ENCODE measurements around the gene RGSL1.

RGSL1 gene

DNA sequence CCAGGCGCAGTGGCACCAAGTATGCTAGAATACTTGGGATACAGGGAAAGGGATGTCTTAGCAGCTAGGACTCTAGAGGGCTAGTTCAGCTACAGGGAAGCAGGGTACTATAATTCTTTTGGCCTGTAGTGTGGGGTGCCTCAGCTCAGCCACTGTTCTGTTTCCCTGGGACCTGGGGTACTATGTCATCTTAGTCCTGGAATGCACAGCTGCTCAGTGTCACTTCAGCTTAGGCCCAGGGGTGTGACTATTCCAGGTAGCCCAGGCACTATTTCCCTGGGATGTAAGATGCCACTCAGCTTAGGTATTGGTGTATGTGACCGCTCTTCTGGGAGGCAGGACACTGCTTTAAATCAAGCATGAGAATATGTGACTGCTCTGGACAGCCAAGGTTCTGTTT lies 34.1 kb downstream of the RGSL1 start:
- no peak overlapping the region for H3K27ac ChIP-seq (ENCODE audit: insufficient read depth, low read depth, low read length, poor library complexity, severe bottlenecking)
- H3K9me3 ChIP-seq (ENCODE audit: control insufficient read depth, low read length) = no peaks in the 10 kb centered on the region
- H3K36me3 ChIP-seq (ENCODE audit: control insufficient read depth, insufficient read depth, low read length) = no peaks in the 10 kb centered on the region
- no peaks in the 10 kb centered on the region for H3K27me3 ChIP-seq (ENCODE audit: control insufficient read depth, insufficient read depth, low read length, poor library complexity, severe bottlenecking)
- no peaks in the 10 kb centered on the region for H3K4me1 ChIP-seq (ENCODE audit: control insufficient read depth, insufficient read depth, low read length)
- 92 to 94% methylated on average over 2 of the region's 2 CpGs for WGBS, 2 experiments
- H3K4me3 ChIP-seq (ENCODE audit: insufficient read depth, low read depth, low read length) = no peak overlapping the region

DNA sequence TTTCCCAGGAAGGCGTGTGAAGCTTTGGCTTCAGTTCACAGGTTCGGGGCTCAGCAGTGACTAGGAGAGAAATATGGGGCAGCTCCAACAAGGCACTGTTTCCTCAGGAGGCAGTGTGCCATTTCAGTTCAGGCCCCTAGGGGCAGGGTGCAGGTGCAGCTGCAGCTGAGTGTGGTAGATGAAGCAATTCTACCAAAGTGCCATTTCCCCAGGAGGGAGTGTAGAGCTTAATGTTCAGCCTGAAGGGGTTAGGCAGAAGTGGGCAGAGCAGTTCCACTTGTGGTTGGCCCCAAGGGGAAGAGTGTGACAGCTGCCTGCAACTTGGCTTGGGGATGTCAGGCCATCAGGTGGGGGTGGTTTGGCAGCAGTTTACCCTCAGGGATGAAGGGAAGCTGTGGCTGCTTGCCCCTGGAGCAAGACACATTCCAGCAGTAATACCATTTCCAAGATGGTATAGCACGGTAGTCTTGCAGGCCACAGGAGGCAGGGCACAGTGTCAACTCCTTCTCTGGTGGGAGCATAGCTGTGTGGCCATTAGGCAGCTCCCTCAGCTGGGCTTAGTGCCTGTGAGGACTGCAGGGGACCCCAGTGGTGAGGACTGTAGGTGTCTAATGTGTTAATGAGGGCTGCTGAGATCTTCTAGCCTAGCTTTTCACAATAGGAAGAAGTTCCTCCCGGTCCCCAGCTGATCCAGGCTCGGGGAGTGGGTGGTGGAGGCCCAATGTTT lies 34.7 kb downstream of the RGSL1 start:
- WGBS, 2 experiments = 78 to 87% methylated on average over 5 of the region's 5 CpGs
- H3K27me3 ChIP-seq (ENCODE audit: control insufficient read depth, insufficient read depth, low read length, poor library complexity, severe bottlenecking) = no peaks in the 10 kb centered on the region
- no peak overlapping the region for H3K4me3 ChIP-seq (ENCODE audit: insufficient read depth, low read depth, low read length)
- H3K9me3 ChIP-seq (ENCODE audit: control insufficient read depth, low read length) = no peaks in the 10 kb centered on the region
- H3K36me3 ChIP-seq (ENCODE audit: control insufficient read depth, insufficient read depth, low read length) = no peaks in the 10 kb centered on the region
- no peak overlapping the region for H3K27ac ChIP-seq (ENCODE audit: insufficient read depth, low read depth, low read length, poor library complexity, severe bottlenecking)
- H3K4me1 ChIP-seq (ENCODE audit: control insufficient read depth, insufficient read depth, low read length) = no peaks in the 10 kb centered on the region

DNA sequence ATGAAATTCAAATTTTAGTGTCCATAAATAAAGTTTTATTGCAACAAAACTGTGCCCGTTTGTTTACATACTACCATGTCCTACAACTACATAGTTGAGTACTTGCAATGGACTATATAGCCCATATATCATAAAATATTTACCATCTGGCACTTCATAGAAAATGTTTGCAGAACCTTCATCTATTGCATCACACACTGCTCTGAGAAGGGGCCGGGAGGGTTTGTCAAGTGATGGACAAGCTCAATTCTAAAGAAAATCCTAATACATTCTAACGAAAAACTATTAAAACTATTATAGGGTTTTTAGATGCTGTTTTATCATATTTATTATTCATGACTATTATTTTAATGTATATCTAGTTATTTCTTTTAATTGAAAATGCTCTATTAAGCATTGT lies 35.9 kb downstream of the RGSL1 start:
- Histone ChIP-seq H3K27ac (ENCODE audit: insufficient read depth, low read depth, low read length, poor library complexity, severe bottlenecking) (no peak overlapping the region), H3K4me3 (ENCODE audit: insufficient read depth, low read depth, low read length) (no peak overlapping the region), H3K9me3 (ENCODE audit: control insufficient read depth, low read length) (no peaks in the 10 kb centered on the region), H3K4me1 (ENCODE audit: control insufficient read depth, insufficient read depth, low read length) (no peaks in the 10 kb centered on the region), H3K36me3 (ENCODE audit: control insufficient read depth, insufficient read depth, low read length) (no peaks in the 10 kb centered on the region), H3K27me3 (ENCODE audit: control insufficient read depth, insufficient read depth, low read length, poor library complexity, severe bottlenecking) (no peaks in the 10 kb centered on the region)
- WGBS, 2 experiments = 83 to 95% methylated on average over 1 to 2 of the region's 3 CpGs

DNA sequence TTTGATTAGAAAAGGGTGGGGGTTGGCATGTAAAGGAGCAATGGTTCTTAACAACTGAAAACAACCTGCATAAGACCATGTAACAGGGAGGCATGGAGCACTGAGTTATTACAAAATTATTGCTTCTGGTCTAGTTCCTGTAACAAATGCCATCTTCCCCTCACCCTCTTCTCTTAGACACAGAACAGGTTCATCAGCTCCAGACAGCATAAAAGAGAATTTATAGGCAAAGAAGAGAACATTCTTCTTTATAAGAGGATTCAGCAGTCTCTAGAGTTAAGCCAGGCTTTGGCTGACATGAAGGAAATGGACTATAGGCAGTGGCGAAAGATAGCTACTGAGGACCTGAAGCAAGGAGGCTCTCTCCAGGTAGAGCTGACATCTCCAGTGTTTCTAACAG lies 38.9 kb downstream of the RGSL1 start:
- no peak overlapping the region for H3K27ac ChIP-seq (ENCODE audit: insufficient read depth, low read depth, low read length, poor library complexity, severe bottlenecking)
- H3K27me3 ChIP-seq (ENCODE audit: control insufficient read depth, insufficient read depth, low read length, poor library complexity, severe bottlenecking) = no peaks in the 10 kb centered on the region
- no peaks in the 10 kb centered on the region for H3K9me3 ChIP-seq (ENCODE audit: control insufficient read depth, low read length)
- 88 to 96% methylated on average over 1 of the region's 1 CpG for WGBS, 2 experiments
- H3K4me3 ChIP-seq (ENCODE audit: insufficient read depth, low read depth, low read length) = no peak overlapping the region
- H3K4me1 ChIP-seq (ENCODE audit: control insufficient read depth, insufficient read depth, low read length) = no peaks in the 10 kb centered on the region
- H3K36me3 ChIP-seq (ENCODE audit: control insufficient read depth, insufficient read depth, low read length) = no peaks in the 10 kb centered on the region

DNA sequence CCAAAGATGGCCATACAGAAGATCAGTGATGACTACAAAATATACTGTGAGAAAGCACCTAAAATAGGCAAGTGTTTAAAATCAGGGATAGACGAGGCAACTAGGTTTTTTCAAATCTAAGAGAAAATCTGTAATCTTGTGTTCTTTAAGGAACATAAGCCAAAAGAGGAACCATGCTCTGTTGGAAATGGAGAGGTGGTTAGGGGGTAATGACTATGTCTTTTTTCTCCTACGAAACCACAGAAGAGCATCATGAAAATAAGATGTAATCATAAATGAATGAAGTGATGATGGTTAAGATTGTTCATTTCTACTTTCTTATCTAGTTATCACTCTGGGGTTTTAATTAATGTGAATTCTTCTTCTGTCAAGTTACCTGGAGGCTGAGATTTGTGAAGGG lies 43.1 kb downstream of the RGSL1 start:
- no peaks in the 10 kb centered on the region for H3K36me3 ChIP-seq (ENCODE audit: control insufficient read depth, insufficient read depth, low read length)
- no peaks in the 10 kb centered on the region for H3K4me1 ChIP-seq (ENCODE audit: control insufficient read depth, insufficient read depth, low read length)
- H3K27me3 ChIP-seq (ENCODE audit: control insufficient read depth, insufficient read depth, low read length, poor library complexity, severe bottlenecking) = no peaks in the 10 kb centered on the region
- no peak overlapping the region for H3K27ac ChIP-seq (ENCODE audit: insufficient read depth, low read depth, low read length, poor library complexity, severe bottlenecking)
- WGBS, 2 experiments = 94% methylated on average over 2 of the region's 2 CpGs
- H3K4me3 ChIP-seq (ENCODE audit: insufficient read depth, low read depth, low read length) = no peak overlapping the region
- H3K9me3 ChIP-seq (ENCODE audit: control insufficient read depth, low read length) = no peaks in the 10 kb centered on the region

DNA sequence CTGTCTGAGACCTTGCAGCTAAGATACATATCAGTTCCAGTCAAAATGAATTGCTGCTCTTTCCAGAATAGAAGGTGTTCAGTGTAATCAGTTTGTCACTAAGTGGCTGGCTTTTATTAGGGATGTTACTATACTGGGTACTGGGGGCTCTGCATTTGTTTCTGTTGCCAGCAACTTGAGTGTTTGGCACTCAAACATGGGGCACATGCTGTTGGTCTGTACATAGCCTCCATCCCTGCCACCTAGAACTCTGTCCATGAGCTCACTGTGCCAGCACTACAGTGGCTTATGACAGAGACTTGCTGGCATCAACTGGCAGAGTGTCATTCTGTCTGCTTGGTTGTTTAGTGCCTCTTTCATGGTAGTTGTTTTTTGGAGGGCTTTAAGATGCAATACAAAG lies 45.1 kb downstream of the RGSL1 start:
- Histone ChIP-seq H3K4me1 (ENCODE audit: control insufficient read depth, insufficient read depth, low read length) (no peaks in the 10 kb centered on the region), H3K27me3 (ENCODE audit: control insufficient read depth, insufficient read depth, low read length, poor library complexity, severe bottlenecking) (no peaks in the 10 kb centered on the region), H3K27ac (ENCODE audit: insufficient read depth, low read depth, low read length, poor library complexity, severe bottlenecking) (no peak overlapping the region), H3K36me3 (ENCODE audit: control insufficient read depth, insufficient read depth, low read length) (no peaks in the 10 kb centered on the region), H3K4me3 (ENCODE audit: insufficient read depth, low read depth, low read length) (no peak overlapping the region), H3K9me3 (ENCODE audit: control insufficient read depth, low read length) (no peaks in the 10 kb centered on the region)

DNA sequence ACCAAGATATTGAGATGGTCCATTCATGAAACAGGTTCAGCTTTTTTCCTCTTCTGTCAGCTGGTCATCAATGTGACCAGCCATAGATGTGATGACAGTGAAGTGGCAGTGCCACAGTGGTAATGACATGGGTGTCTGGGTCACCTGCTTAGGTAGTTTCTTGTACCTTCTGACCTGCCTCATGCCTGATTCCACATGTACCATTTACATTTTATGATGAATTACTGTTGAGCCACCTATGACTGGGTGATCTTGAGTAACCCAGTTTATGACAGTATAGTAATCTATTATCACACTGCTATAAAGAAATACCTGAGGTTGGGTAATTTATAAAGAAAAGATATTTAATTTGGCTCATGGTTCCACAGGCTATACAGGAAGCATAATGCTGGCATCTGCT lies 45.7 kb downstream of the RGSL1 start:
- no peaks in the 10 kb centered on the region for H3K36me3 ChIP-seq (ENCODE audit: control insufficient read depth, insufficient read depth, low read length)
- no peaks in the 10 kb centered on the region for H3K9me3 ChIP-seq (ENCODE audit: control insufficient read depth, low read length)
- no peaks in the 10 kb centered on the region for H3K4me1 ChIP-seq (ENCODE audit: control insufficient read depth, insufficient read depth, low read length)
- no peaks in the 10 kb centered on the region for H3K27me3 ChIP-seq (ENCODE audit: control insufficient read depth, insufficient read depth, low read length, poor library complexity, severe bottlenecking)
- H3K27ac ChIP-seq (ENCODE audit: insufficient read depth, low read depth, low read length, poor library complexity, severe bottlenecking) = no peak overlapping the region
- H3K4me3 ChIP-seq (ENCODE audit: insufficient read depth, low read depth, low read length) = no peak overlapping the region

DNA sequence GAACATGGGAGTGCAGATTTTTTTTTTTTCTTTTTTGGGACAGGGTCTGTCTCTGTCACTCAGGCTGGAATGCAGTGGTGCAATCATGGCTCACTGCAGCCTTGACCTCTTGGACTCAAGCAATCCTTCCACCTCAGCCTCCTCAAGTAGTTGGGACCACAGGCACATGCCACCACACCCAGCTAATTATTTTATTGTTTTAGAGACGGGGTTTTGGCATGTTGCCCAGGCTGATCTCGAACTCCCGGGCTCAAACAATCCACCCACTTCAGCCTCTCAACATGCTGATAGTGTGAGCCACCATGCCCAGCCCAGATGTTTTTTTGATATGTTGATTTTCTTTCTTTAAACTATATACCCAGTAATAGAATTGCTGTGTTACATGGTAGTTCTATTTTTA lies 57.7 kb downstream of the RGSL1 start:
- Histone ChIP-seq H3K4me3 (ENCODE audit: insufficient read depth, low read depth, low read length) (no peak overlapping the region), H3K27ac (ENCODE audit: insufficient read depth, low read depth, low read length, poor library complexity, severe bottlenecking) (no peak overlapping the region), H3K4me1 (ENCODE audit: control insufficient read depth, insufficient read depth, low read length) (no peaks in the 10 kb centered on the region), H3K27me3 (ENCODE audit: control insufficient read depth, insufficient read depth, low read length, poor library complexity, severe bottlenecking) (no peaks in the 10 kb centered on the region), H3K36me3 (ENCODE audit: control insufficient read depth, insufficient read depth, low read length) (no peaks in the 10 kb centered on the region), H3K9me3 (ENCODE audit: control insufficient read depth, low read length) (no peaks in the 10 kb centered on the region)
- 82 to 100% methylated on average over 2 to 3 of the region's 3 CpGs for WGBS, 2 experiments

DNA sequence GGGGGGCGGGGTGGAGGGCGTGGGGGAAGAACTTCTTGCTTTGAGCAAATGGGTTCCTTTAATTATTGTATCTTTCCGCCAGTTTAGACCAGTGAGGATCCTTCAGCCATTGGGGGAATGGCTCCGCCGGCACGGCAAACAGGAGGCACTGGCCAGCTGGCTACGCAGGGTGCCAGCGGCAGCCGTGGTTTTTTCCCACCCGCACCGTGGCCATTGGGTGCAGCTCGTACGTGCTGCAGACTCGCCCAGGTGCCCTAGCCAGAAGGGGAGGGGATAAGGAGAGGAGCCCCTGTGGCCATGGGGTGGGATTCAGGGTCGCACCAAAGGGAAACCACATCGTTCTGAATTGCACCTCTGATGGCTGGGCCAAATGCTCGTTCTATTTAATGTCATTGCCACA lies 65.6 kb downstream of the RGSL1 start:
- H3K4me1 ChIP-seq (ENCODE audit: control insufficient read depth, insufficient read depth, low read length) = no peaks in the 10 kb centered on the region
- no peak overlapping the region for H3K4me3 ChIP-seq (ENCODE audit: insufficient read depth, low read depth, low read length)
- no peak overlapping the region for H3K27ac ChIP-seq (ENCODE audit: insufficient read depth, low read depth, low read length, poor library complexity, severe bottlenecking)
- H3K9me3 ChIP-seq (ENCODE audit: control insufficient read depth, low read length) = no peaks in the 10 kb centered on the region
- H3K27me3 ChIP-seq (ENCODE audit: control insufficient read depth, insufficient read depth, low read length, poor library complexity, severe bottlenecking) = no peaks in the 10 kb centered on the region
- no peaks in the 10 kb centered on the region for H3K36me3 ChIP-seq (ENCODE audit: control insufficient read depth, insufficient read depth, low read length)
- 89 to 90% methylated on average over 17 of the region's 17 CpGs for WGBS, 2 experiments

DNA sequence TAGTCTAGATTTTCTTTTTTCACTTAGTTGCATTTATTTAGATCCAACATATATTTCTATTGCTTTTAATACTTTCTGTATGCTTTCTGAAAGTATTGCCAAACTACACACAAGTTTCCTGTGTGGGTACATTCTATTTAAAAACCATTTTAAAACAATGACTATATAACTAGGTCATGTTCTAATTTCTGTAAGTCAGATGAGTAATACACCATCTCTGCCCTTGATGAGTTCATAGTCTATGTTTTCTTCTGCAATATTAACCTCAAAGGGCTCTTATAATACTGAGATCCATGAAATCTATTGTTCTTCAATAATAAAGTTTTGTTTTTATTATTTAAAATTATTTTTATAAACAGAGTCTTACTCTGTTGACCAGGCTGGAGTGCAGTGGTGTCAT lies 70.8 kb downstream of the RGSL1 start:
- Histone ChIP-seq H3K27me3 (ENCODE audit: control insufficient read depth, insufficient read depth, low read length, poor library complexity, severe bottlenecking) (no peaks in the 10 kb centered on the region), H3K9me3 (ENCODE audit: control insufficient read depth, low read length) (no peaks in the 10 kb centered on the region), H3K4me3 (ENCODE audit: insufficient read depth, low read depth, low read length) (no peak overlapping the region), H3K27ac (ENCODE audit: insufficient read depth, low read depth, low read length, poor library complexity, severe bottlenecking) (no peak overlapping the region), H3K4me1 (ENCODE audit: control insufficient read depth, insufficient read depth, low read length) (no peaks in the 10 kb centered on the region), H3K36me3 (ENCODE audit: control insufficient read depth, insufficient read depth, low read length) (no peaks in the 10 kb centered on the region)

DNA sequence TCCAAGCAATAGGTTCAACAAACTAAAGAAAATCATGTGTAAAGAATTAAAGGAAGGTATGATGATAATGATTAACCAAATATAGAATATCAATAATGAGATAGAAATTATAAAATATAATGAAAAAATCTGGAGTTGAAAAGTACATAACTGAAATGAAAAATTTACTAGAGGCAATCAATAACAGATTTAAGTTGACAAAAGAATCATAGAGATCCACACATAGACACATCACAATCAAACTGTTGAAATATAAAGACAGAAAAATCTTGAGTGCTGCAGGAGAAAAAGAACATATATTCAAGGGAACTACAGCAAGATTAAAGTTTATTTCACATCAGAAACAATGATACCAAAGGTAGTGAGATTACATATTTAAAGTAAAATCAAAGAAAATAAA lies 75.4 kb downstream of the RGSL1 start:
- H3K9me3 ChIP-seq (ENCODE audit: control insufficient read depth, low read length) = no peaks in the 10 kb centered on the region
- H3K27me3 ChIP-seq (ENCODE audit: control insufficient read depth, insufficient read depth, low read length, poor library complexity, severe bottlenecking) = no peaks in the 10 kb centered on the region
- H3K27ac ChIP-seq (ENCODE audit: insufficient read depth, low read depth, low read length, poor library complexity, severe bottlenecking) = no peak overlapping the region
- no peaks in the 10 kb centered on the region for H3K36me3 ChIP-seq (ENCODE audit: control insufficient read depth, insufficient read depth, low read length)
- H3K4me3 ChIP-seq (ENCODE audit: insufficient read depth, low read depth, low read length) = no peak overlapping the region
- H3K4me1 ChIP-seq (ENCODE audit: control insufficient read depth, insufficient read depth, low read length) = no peaks in the 10 kb centered on the region
